A549 (cell line): ENCODE measurements around the gene MYO18B. TPM values are rescaled to one million over a fixed set of nuclear protein-coding genes. Genes with fewer than 3 reads are reported as not detected.

Experiments used
- ATAC-seq, 2 experiments: fragments of 200-7000 bp in 1 of 2; fragments of >200 bp in 1 of 2; cut with Nextera tagmentation in 1 of 2; cut with Tn5 transposase in 1 of 2; 3 replicates each; pipeline versions ENCODE4 v1.8.0 to v1.9.1; 2018 to 2020; ENCODE audit warnings: mild to moderate bottlenecking in 1 of 2, moderate library complexity in 1 of 2
- CTCF ChIA-PET: fragments of 300-600 bp; sonication (Branson Sonifier 250); formaldehyde crosslinking; extraction: SDS; loops from one replicate; lab custom pipeline; 2021; ENCODE audit warnings: antibody characterized with exemption, inconsistent platforms; lab: Yijun Ruan, JAX
- POLR2A ChIA-PET: fragments of 350-600 bp; formaldehyde crosslinking; extraction: SDS; loops from one replicate; lab custom pipeline; 2021; ENCODE audit warnings: antibody characterized with exemption, inconsistent platforms; lab: Yijun Ruan, JAX
- DNase-seq, 2 experiments: peaks; one replicate each; pipeline versions ENCODE4 v3.0.0 to v3.0.0-alpha.2; 2011 to 2016; ENCODE audit warnings: low read depth in 1 of 2, low spot score in 1 of 2
- FAIRE-seq: peaks from 2 replicates; lab custom pipeline; 2011; peaks lifted over from hg19 to GRCh38; lab: Jason Lieb, UNC
- H3K27ac ChIP-seq, 2 experiments: fragments of >200 bp; sonication (Bioruptor Twin); formaldehyde crosslinking; 3 replicates each; pipeline ENCODE4 v1.5.1; 2016 to 2017
- H3K4me1 ChIP-seq: fragments of >200 bp; sonication (Bioruptor Twin); formaldehyde crosslinking; 3 replicates; pipeline ENCODE4 v1.6.1; 2016
- H3K4me2 ChIP-seq: fragments of >200 bp; sonication (Bioruptor Twin); formaldehyde crosslinking; 3 replicates; pipeline ENCODE4 v1.6.1; 2016
- H3K4me3 ChIP-seq: fragments of >200 bp; sonication (Bioruptor Twin); formaldehyde crosslinking; 3 replicates; pipeline ENCODE4 v1.5.1; 2016
- H3K9me3 ChIP-seq: fragments of >200 bp; sonication (Bioruptor Twin); formaldehyde crosslinking; 3 replicates; pipeline ENCODE4 v1.6.1; 2016
- CBX8 ChIP-seq: fragments of 200-600 bp; sonication (generic); IDR thresholded peaks from 2 replicates; pipeline ENCODE4 v1.6.1; 2016
- CEBPB ChIP-seq, 2 experiments: fragments of >200 bp in 1 of 2; sonication (Bioruptor Twin) in 1 of 2; formaldehyde crosslinking in 1 of 2; IDR thresholded peaks; 2 replicates each; pipeline ENCODE4 v1.6.1; 2012 to 2016
- CHD4 ChIP-seq: fragments of 200-600 bp; sonication (generic); IDR thresholded peaks from 2 replicates; pipeline ENCODE4 v1.6.1; 2016; ENCODE audit warnings: antibody characterized with exemption, mild to moderate bottlenecking, borderline replicate concordance
- FOSL2 ChIP-seq, 2 experiments: fragments of 450-650 bp in 1 of 2; fragments of >200 bp in 1 of 2; sonication (Bioruptor Twin) in 1 of 2; formaldehyde crosslinking; IDR thresholded peaks; 2 replicates each; pipeline versions ENCODE4 v1.5.0 to v1.6.1; 2016 to 2020; ENCODE audit warnings: mild to moderate bottlenecking in 1 of 2, moderate library complexity in 1 of 2
- GATA3 ChIP-seq: IDR thresholded peaks from 2 replicates; pipeline ENCODE4 v1.6.1; 2012; ENCODE audit warnings: borderline replicate concordance
- HOXB13 ChIP-seq: fragments of 250-450 bp; sonication (Bioruptor Pico); IDR thresholded peaks from 2 replicates; pipeline ENCODE4 v1.5.0; 2020; ENCODE audit warnings: low read depth, mild to moderate bottlenecking, moderate library complexity
- HOXB5 ChIP-seq: fragments of 250-450 bp; sonication (Bioruptor Pico); IDR thresholded peaks from 2 replicates; pipeline ENCODE4 v1.5.0; 2020; ENCODE audit warnings: mild to moderate bottlenecking, moderate library complexity
- JUNB ChIP-seq: fragments of >200 bp; sonication (Bioruptor Twin); formaldehyde crosslinking; IDR thresholded peaks from 2 replicates; pipeline ENCODE4 v1.6.1; 2016
- MAFK ChIP-seq: fragments of 450-650 bp; IDR thresholded peaks from 2 replicates; pipeline ENCODE4 v1.6.1; 2014; ENCODE audit not compliant: partially characterized antibody
- RARB ChIP-seq: fragments of 250-450 bp; sonication (Bioruptor Pico); IDR thresholded peaks from 2 replicates; pipeline ENCODE4 v1.8.0; 2021; ENCODE audit warnings: mild to moderate bottlenecking, moderate library complexity
- RFX5 ChIP-seq: fragments of 450-650 bp; IDR thresholded peaks from 2 replicates; pipeline ENCODE4 v1.7.1; 2014; ENCODE audit warnings: antibody characterized with exemption, mild to moderate bottlenecking, moderate library complexity
- TFCP2L1 ChIP-seq: fragments of 250-450 bp; sonication (Bioruptor Pico); IDR thresholded peaks from 2 replicates; pipeline ENCODE4 v1.5.0; 2021; ENCODE audit warnings: mild to moderate bottlenecking
- TP53 ChIP-seq: fragments of 250-450 bp; sonication (Bioruptor Pico); IDR thresholded peaks from 2 replicates; pipeline ENCODE4 v1.5.0; 2021; ENCODE audit warnings: mild to moderate bottlenecking, moderate library complexity
- ZC3H11A ChIP-seq: fragments of 450-650 bp; IDR thresholded peaks from 2 replicates; pipeline ENCODE4 v1.6.1; 2014; ENCODE audit warnings: antibody characterized with exemption, mild to moderate bottlenecking
- ZFP36 ChIP-seq: fragments of 450-650 bp; IDR thresholded peaks from 2 replicates; pipeline ENCODE4 v1.6.1; 2014; ENCODE audit warnings: borderline replicate concordance; ENCODE audit not compliant: partially characterized antibody
- ZSCAN20 ChIP-seq: fragments of 250-450 bp; sonication (Bioruptor Pico); IDR thresholded peaks from 2 replicates; pipeline ENCODE4 v1.8.0; 2022; ENCODE audit warnings: mild to moderate bottlenecking, moderate library complexity
- WGBS: methylation state at CpG from one replicate; pipeline ENCODE4 v1.1.6; 2017; ENCODE audit errors: missing lambda C conversion rate; 5-methylcytosine and 5-hydroxymethylcytosine counted together
- polyA plus RNA-seq, 4 experiments: library from polyadenylated mRNA; depleted of rRNA in 3 of 4; stranded (reverse); fragments of >200 nt; fragmentation: RNase III in 1 of 4; extraction: RNeasy Plus Mini Kit Qiagen cat#74134 plus additional on column Dnase treatment in 1 of 4; gene quantifications; 2 replicates in 3 of 4; 3 replicates in 1 of 4; pipeline ENCODE4 v1.2.3, GENCODE V29; 2011 to 2017
- TF ChIP-seq, protein P1 (sequence below): IDR thresholded peaks from 2 replicates; pipeline ENCODE4 v1.6.1; 2012
- TF ChIP-seq, protein P2 (sequence below): fragments of 150-350 bp; IDR thresholded peaks from 2 replicates; pipeline ENCODE4 v1.6.1; 2014; ENCODE audit warnings: low read depth, mild to moderate bottlenecking, low read length
- TF ChIP-seq, protein P3 (sequence below): fragments of >200 bp; sonication (Bioruptor Twin); formaldehyde crosslinking; IDR thresholded peaks from 2 replicates; pipeline ENCODE4 v1.6.1; 2016
- TF ChIP-seq, protein P4 (sequence below): fragments of 250-450 bp; sonication (Bioruptor Pico); IDR thresholded peaks from 2 replicates; pipeline ENCODE4 v1.5.0; 2021; ENCODE audit warnings: mild to moderate bottlenecking, moderate library complexity, borderline replicate concordance
- TF ChIP-seq, protein P5 (sequence below): fragments of 200-600 bp; sonication (generic); IDR thresholded peaks from 2 replicates; pipeline ENCODE4 v1.6.1; 2016; ENCODE audit warnings: antibody characterized with exemption, mild to moderate bottlenecking, moderate library complexity

The MYO18B gene
- polyA plus RNA-seq, 2 of the 4 experiments (the other 2 are of a cell fraction) = 0.01 TPM

DNA sequence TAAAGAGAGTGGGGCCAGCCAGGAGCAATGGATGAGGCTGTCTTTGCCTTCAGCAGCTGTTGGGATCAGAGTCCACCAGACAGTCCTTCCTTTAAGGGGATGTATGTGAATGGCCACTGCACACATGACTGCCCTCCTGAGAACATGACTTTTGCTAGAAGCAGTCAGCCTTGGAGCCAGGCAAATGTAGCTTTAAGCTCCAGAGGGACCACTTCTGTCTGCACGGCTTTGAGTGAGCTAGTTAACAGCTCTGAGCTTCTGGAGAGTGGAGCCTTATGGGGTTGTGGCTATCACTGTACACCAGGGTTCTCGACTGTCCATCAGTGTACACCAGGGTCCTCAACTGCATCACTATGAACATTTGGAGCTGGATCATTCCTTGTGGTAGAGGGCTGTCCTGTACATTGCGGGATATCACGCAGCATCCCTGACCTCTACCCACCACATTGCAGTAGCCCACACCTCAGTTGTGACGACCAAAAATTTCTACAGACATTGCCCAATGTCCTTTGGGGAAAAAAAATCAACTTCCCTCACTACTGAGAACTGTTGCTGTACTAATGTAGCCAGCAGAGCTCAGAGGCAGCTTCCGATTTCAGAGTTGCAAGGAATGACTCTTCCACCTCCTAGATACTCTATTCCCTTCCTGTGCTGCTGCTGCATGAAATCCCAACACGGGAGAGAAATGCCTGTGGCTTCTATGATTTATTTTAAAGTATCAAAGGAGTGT lies 169.4 kb downstream of the MYO18B start:
- POLR2A ChIA-PET = no interaction called here
- no peak for FAIRE-seq
- Histone ChIP-seq H3K4me3 (no peak overlapping the region), H3K9me3 (no peaks in the 10 kb centered on the region), H3K27ac (no peak overlapping the region), H3K4me1 (no peaks in the 10 kb centered on the region), H3K4me2 (no peak overlapping the region)
- TF ChIP-seq CEBPB (IDR thresholded peaks at IDR 0.05) (no peak), JUNB (no peak)
- DNase-seq = no peak
- ATAC-seq = no peak
- 0% methylated on average over 5 of the region's 7 CpGs for WGBS
- CTCF ChIA-PET = interaction anchor here (0.5 to 1.4 kb wide), 2 partner anchors 16 to 420 kb away, joined by 3 read pairs; no protein-coding TSS in a partner anchor

DNA sequence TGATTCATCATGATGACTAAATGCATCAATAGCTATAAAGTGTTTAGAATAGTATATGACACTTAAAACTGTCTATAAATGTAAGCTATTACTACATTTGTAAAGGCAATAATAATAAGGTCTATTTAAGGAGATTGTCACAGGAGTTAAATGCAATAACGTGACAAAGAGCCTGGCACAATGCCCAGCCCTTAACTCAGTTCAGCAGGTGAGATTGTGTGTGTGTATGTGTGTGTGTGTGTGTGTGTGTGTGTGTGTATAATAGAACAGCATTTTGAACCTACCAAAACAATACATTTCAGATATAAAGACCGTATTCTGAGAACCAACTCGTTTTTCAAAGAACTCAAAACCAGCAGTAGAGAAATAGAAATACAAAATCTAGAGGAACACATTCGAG lies 177.5 kb downstream of the MYO18B start:
- Histone ChIP-seq H3K4me3 (no peak overlapping the region), H3K9me3 (no peaks in the 10 kb centered on the region), H3K27ac (no peak overlapping the region), H3K4me2 (no peak overlapping the region), H3K4me1 (no peaks in the 10 kb centered on the region)
- CTCF ChIA-PET = interaction anchor here (0.5 kb wide), 1 partner anchor 14 kb away, joined by 3 read pairs; no protein-coding TSS in a partner anchor
- POLR2A ChIA-PET = no interaction called here
- DNase-seq (no peak), FAIRE-seq (no peak)
- TF ChIP-seq GATA3 = no peak
- TF ChIP-seq, protein P1, sequence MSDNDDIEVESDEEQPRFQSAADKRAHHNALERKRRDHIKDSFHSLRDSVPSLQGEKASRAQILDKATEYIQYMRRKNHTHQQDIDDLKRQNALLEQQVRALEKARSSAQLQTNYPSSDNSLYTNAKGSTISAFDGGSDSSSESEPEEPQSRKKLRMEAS = no peak
- TF ChIP-seq HOXB13 (CRISPR knock-in tag) = no peak
- TF ChIP-seq, protein P2, sequence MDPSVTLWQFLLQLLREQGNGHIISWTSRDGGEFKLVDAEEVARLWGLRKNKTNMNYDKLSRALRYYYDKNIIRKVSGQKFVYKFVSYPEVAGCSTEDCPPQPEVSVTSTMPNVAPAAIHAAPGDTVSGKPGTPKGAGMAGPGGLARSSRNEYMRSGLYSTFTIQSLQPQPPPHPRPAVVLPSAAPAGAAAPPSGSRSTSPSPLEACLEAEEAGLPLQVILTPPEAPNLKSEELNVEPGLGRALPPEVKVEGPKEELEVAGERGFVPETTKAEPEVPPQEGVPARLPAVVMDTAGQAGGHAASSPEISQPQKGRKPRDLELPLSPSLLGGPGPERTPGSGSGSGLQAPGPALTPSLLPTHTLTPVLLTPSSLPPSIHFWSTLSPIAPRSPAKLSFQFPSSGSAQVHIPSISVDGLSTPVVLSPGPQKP = no peak
- TF ChIP-seq, protein P3, sequence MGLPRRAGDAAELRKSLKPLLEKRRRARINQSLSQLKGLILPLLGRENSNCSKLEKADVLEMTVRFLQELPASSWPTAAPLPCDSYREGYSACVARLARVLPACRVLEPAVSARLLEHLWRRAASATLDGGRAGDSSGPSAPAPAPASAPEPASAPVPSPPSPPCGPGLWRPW = no peak
- TF ChIP-seq ZC3H11A = no peak
- TF ChIP-seq MAFK = no peak
- TF ChIP-seq JUNB = no peak
- TF ChIP-seq, protein P4, sequence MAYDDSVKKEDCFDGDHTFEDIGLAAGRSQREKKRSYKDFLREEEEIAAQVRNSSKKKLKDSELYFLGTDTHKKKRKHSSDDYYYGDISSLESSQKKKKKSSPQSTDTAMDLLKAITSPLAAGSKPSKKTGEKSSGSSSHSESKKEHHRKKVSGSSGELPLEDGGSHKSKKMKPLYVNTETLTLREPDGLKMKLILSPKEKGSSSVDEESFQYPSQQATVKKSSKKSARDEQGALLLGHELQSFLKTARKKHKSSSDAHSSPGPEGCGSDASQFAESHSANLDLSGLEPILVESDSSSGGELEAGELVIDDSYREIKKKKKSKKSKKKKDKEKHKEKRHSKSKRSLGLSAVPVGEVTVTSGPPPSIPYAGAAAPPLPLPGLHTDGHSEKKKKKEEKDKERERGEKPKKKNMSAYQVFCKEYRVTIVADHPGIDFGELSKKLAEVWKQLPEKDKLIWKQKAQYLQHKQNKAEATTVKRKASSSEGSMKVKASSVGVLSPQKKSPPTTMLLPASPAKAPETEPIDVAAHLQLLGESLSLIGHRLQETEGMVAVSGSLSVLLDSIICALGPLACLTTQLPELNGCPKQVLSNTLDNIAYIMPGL (CRISPR knock-in tag) = no peak
- no peak for TF ChIP-seq HOXB5
- no peak for TF ChIP-seq ZFP36
- no peak for TF ChIP-seq RFX5
- TF ChIP-seq CHD4 = no peak
- TF ChIP-seq CBX8 = no peak
- TF ChIP-seq ZSCAN20 (CRISPR knock-in tag) = no peak
- TF ChIP-seq, all 56 proteins: peak for 0
- 0% methylated on average over 4 of the region's 4 CpGs for WGBS
- ATAC-seq = no peak

DNA sequence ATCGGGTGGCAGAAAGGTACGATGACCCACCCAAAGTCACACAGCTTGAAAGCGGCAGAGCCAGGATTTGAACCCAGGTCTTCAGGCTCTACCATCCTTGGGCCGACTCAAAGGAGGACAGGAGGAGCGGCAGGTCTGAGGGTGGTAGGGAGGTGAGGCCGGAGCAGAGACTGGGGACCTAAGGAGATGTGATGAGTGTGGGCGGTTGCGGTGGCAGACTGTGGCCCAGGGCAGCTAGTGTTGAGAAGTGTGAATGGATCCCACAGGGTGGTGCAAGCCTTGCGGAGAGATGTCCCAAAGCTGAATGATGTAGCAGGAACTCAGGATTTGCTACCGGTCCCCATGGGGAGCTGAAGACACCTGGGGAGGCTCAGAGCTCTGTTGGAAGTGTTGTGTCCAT lies 180.2 kb downstream of the MYO18B start:
- CTCF ChIA-PET = interaction anchor here (0.9 kb wide), 1 partner anchor 60 kb away, joined by 3 read pairs; no protein-coding TSS in a partner anchor
- 42% methylated on average over 10 of the region's 10 CpGs for whole genome bisulfite sequencing
- FAIRE-seq = no peak

More for the DNA sequence above, 180.2 kb downstream of the MYO18B start:
- TF ChIP-seq JUNB (no peak), TP53 (CRISPR knock-in tag) (no peak), RARB (CRISPR knock-in tag) (no peak), FOSL2 (IDR thresholded peaks at IDR 0.05) (no peak), FOSL2 (CRISPR knock-in tag; IDR thresholded peaks at IDR 0.05) (no peak), TFCP2L1 (no peak), CEBPB (IDR thresholded peaks at IDR 0.05) (no peak)
- TF ChIP-seq, protein P5, sequence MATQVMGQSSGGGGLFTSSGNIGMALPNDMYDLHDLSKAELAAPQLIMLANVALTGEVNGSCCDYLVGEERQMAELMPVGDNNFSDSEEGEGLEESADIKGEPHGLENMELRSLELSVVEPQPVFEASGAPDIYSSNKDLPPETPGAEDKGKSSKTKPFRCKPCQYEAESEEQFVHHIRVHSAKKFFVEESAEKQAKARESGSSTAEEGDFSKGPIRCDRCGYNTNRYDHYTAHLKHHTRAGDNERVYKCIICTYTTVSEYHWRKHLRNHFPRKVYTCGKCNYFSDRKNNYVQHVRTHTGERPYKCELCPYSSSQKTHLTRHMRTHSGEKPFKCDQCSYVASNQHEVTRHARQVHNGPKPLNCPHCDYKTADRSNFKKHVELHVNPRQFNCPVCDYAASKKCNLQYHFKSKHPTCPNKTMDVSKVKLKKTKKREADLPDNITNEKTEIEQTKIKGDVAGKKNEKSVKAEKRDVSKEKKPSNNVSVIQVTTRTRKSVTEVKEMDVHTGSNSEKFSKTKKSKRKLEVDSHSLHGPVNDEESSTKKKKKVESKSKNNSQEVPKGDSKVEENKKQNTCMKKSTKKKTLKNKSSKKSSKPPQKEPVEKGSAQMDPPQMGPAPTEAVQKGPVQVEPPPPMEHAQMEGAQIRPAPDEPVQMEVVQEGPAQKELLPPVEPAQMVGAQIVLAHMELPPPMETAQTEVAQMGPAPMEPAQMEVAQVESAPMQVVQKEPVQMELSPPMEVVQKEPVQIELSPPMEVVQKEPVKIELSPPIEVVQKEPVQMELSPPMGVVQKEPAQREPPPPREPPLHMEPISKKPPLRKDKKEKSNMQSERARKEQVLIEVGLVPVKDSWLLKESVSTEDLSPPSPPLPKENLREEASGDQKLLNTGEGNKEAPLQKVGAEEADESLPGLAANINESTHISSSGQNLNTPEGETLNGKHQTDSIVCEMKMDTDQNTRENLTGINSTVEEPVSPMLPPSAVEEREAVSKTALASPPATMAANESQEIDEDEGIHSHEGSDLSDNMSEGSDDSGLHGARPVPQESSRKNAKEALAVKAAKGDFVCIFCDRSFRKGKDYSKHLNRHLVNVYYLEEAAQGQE = no peak
- DNase-seq = no peak
- Histone ChIP-seq H3K27ac (no peak overlapping the region), H3K4me3 (no peak overlapping the region), H3K9me3 (no peaks in the 10 kb centered on the region), H3K4me2 (no peak overlapping the region), H3K4me1 (no peaks in the 10 kb centered on the region)
- POLR2A ChIA-PET = no interaction called here
- no peak for ATAC-seq
